Measurements from ENCODE around the gene RETN. TPM values are rescaled to one million over a fixed set of nuclear protein-coding genes. Genes with fewer than 3 reads are reported as not detected.

RETN gene, protein sequence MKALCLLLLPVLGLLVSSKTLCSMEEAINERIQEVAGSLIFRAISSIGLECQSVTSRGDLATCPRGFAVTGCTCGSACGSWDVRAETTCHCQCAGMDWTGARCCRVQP
- total RNA-seq = 4.8 TPM
- long read RNA-seq = 0 reads

DNA sequence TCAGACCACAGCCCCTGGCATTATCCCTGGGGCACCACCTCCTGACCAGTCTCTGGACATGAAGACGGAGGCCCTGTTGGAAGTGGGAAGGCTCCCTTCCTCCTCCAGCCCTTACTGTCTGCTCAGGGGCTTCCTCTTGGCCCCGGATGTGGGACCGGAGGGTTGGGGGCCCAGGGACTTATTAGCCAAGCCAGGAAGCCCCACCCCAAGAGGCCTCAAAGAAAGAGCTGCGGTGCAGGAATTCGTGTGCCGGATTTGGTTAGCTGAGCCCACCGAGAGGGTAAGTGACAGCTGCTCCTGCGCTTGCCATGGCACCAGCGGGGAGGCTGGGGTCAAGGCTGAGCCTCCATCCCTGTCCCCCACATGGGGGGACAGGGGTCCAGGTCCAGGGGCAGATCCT lies at the start of gene RETN:
Gene RETN, plus strand, starts transcription at position 208 of the 400 bp plus-strand sequence. CDS start 278 bp downstream, outside the sequence.
- DNase-seq (ENCODE audit: low spot score) = no peak

DNA sequence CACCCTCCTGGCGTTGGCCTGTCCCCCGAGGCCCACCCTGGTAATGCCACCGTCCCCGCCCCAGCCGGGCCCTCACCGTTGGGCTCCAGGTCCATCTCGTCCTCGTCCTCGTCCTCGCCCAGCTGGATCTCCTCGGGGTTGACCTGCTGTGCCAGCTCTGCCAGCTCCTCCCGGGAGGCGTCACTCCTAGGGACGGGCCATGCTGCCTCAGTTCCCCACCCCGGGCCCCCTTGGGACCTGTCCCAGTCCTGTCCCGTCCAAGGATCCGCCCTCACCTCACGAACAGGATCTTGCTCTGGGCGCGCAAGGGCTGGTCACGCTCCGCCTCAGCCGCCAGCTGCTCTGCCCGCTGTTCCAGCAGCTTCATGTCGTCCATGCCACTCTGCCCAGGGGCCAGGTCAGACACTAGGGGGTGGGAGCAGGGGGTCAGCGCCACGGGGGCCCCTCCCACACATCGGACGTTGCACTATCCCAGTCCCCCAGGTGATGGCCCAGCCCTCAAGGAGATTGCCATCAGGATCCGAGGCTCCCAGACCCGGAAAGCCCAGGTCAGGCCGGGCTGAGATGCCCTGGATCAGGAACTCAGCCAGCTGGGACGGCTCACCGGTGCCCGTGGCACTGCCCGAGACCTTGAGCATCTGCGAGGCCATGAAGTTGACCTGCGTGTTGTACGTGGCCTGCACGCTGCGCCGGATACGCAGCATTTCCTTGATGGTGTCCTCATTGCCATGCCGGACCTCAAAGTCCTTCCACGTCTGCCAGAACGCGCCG lies 49.0 kb upstream of the RETN start:
- no peak for DNase-seq (ENCODE audit: low spot score)

DNA sequence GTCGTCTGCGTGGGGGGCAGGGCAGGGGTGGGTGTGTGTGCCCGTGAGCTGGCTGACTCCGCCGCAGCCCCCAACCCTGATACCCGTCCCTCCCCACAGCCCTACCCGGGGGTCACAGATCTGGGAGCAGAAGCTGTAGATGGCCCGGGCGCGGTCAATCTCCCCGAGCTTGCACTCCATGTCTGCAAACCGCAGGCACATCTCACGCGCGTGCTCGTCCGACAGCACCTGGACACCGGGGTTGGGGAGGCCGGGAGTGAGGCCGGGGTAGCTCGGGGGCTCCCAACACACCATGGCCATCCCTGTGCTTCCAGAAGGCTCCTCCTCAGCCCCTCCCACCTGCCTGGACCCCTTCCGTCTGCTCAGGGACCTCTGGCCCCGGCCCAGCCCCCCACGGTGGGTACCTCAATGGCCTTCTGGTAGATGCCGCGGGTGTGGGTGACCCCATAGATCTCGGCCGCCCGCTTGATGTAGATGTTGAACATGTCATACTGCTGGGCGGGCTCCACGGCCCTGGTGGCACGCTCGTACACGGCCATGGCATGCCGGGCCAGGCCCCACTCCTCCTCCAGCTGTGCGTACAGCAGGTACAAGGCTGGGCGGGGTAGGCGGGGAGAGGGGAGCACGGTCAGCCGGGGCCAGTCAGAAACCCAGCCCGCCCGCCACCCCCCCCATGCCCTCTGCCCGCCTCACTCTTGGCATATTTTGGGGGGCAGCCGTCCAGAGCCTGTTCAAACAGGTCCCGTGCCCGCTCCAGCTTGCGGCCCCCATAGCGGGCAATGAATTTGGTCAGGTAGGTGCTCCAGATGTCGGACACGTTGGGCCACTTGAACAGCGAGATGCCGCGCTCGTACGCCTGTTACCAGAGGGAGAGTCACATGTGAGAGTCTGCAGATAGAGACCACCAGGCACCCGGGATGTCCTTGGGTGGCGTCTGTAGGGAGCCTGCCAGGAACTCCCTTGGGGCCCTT lies 48.1 kb upstream of the RETN start:
- no peak for DNase-seq (ENCODE audit: low spot score)

DNA sequence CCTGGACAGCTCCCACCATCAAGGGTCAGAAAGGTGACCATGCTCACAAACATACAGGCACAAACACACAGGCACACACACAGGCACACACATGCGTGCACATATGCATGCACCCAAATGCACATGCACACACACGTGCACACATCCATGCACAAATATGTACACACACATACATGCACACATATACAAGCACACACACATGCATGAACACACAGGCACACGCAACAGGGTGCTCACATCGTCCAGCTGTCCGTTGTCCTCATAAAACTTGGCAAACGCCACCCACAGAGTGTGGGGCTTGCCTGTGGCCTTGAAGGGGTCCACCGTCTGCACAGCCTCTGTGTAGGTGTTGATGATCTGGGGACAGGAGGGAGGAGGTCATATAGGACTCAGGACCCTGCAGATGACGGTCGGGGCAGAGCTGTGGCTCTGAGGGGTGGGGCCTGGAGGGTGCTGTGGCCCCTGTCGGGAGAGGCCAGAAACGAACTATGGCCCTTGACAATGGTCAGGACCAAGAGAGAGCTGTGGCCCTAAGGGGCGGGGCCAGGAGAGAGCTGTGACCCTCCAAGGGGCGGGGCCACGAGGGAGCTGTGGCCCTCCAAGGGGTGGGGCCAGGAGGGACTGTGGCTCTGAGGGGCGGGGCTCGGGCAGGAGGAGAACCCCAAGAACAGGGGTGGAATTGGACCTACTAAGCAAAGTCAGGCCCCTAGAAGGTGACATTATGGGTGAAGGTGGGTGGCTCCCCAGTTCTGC lies 45.7 kb upstream of the RETN start:
- DNase-seq (ENCODE audit: low spot score) = no peak

DNA sequence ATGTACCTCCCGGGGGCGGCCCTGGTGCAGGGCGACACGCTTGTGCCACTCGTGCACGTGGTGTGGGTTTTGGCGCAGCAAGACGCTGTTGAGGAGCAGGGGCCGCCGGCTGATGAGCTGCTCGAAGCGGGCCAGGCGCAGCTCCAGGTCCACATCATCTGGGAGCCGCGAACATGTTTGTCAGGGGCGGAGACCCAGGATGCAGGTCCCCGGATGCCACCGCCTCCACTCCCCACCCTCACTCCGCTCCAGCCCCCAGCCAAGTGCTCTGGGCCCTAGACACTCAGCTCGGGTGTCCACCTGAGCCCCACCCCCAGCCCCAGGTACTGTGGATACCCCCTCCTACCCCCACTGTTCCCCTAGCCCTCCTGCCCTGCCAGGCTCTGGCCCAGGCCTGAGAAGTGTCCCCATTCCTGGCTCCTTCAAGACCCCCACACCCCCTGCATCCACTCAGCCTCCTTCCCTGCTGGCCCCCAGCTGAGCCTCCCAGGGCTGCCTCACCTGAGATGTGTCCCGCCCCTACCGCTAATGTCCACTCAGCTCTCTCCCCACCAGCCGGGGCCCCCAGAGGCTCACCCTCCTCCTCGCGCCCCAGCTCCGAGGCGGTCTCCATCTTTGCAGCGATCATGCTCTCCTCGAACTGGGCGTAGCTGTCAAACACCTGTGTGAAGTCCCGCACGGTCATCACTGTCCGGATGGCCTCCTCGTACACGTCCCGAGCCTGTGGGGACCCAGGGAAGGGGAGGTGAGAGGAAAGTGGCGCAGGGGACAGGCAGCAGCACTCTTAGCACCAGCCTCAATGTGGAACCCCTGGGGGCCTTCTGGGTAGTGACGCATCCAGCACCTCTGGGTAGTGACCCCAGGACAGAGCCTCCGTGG lies 44.9 kb upstream of the RETN start:
- no peak for DNase-seq (ENCODE audit: low spot score)

DNA sequence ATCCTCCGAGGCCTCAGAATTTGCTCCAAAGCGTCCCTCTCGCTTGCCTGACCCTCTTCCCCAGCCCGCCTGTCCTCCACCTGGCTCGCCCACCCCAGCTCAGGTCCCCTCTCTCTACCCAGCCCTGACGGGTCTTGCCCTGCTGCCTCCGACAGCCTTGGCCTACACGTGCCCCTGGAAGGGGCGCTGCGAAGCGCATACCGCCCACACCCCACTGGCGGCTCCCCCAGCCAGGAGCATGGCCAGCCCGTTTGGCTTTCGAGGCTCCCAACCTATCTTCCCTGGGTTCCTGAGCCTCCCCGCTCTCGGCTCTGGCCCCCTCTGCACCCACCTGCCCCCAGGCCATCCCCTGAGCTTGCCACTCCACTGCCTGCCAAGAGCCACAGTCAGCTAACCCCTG lies 44.0 kb upstream of the RETN start:
- DNase-seq (ENCODE audit: low spot score) = no peak

DNA sequence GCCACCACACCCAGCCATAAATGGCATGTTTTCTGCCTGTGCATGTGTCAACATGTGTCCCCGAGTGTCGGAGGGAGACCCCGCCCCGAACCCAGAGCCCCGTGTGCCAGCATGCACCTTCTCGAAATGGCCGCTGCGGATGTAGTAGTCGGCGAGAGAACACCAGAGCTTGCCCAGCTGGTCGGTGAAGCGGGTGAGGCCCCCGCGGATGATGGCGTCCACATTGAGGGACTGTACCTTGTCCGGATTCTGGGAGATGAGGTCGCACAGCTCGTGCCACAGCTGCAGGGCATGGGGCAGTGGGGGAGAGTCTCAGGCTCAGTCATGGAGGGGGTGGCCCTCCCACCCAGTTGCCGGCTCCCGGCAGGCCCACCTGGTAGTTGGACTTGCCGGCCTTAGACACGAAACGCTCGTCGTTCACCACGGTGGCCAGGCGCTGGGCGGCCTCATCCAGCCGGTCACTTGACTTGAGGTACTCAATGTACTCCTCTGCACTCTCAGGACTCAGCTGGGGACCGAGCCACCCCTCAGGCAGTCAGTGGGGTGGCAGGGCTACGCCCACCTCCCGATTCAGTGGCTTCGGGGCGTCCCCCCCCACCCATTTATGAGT lies 43.0 kb upstream of the RETN start:
- no peak for DNase-seq (ENCODE audit: low spot score)

DNA sequence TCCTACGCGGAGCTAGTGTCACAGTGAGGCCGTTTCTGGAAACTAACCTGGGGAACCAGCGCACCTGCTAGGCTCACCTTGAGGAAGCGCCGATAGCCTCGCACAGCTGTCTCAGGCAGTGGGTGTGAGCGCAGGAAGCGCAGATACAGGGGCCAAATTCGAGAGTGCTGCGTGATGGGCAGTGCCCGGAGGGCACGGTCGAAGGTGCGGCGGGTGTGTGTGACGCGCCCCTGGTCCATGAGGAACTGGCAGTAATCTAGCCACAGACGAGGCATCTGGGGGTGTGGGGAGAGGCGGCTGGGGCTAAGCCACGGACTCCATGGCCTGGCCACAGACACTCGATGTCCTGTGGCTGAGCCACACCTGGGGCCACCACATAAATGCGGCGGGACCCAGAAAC lies 41.7 kb upstream of the RETN start:
- DNase-seq (ENCODE audit: low spot score) = no peak

DNA sequence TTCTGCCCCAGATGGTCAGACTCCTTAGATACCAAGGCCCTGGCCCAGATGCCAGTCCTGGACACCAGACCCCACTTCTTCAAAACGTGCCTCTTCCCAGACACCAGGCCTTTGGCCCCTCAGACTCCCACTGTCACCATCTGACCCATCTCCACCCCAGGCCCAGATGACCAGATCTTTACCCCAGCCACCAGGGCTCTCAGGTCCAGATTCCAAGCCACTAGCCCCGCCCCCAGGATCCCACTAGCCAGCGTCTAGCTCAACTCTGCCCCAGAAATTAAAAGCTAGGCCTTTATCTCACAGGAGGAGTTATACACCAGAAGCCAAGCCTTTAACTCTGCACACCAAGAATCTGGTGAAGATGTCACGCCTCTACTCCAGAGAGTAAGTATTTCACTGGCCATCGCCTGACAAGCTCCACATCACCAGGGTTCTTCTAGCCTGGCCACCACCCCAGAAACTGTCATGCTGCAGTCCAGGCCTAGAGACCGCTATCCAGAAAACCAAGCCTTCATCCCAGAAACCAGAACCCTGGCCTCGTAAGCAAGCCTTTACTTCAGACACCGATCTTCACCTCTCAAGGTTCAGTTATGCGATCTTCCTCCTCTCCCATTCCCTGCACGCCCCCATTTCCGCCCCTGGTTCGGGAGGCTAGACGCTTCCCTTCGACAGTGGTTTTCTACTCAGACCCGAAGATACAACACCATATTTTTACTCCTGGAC lies 40.1 kb upstream of the RETN start:
- no peak for DNase-seq (ENCODE audit: low spot score)

DNA sequence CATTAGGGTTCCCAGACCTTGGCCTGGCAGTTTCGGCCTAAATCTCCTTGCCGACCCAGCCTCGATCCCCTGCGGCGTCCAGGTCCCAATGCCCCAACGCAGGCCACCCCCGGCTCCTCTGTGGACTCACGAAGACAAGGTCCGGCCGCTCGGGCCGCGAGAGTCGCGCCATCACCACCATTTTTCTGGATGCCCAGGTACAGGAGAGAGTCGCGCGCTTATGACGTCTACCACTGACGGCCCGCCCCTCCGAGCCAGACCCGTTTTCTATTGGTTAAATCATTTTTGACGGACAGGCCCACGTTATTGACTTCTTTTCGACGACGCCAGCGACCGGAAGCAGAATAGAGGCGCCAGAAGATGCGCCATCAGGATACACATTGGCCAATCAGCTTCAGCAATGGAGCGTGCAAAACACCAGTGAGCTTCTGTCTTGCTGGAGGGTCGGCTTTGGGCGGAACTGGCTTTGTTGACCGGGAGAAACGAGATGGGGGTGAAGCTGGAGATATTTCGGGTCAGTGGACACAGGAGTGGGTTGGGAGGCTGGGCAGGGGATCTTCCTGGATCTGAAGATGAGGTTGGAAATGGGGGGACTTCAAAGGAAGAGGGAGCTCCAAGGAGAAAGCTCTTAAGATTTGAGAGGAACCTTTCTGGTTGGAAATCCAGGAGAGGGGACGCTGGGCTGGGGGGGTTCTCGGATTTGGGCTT lies 39.3 kb upstream of the RETN start, which contains the start of the genes PET100 and XAB2:
Gene PET100, plus strand, starts transcription at position 447 of the 708 bp plus-strand sequence. Its CDS starts 41 bp downstream, at position 488.
Gene XAB2, minus strand, starts transcription at position 199 of the 708 bp plus-strand sequence. Its CDS starts 18 bp downstream, at position 181.
- peak; percentile 97 for DNase-seq (ENCODE audit: low spot score)

DNA sequence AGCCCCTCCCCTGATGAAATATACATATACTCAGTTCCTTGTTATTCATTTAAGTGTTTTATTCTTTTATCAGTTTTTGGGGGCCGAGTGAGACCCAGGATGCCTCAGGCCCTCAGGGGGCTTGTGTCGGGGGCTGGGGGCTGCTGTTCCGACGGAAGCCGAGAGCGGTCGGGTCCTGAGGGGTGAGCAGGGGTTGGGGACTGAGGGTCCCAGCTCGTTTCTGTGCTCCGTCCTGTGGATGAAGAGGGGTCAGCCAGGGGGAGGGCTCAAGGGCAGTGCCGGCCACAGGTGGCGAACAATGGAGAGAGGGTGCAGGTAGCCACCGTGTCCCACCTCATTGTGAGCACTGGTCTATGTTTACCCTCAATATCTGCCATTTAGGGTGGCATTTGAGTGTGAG lies 37.3 kb upstream of the RETN start:
- DNase-seq (ENCODE audit: low spot score) = no peak

DNA sequence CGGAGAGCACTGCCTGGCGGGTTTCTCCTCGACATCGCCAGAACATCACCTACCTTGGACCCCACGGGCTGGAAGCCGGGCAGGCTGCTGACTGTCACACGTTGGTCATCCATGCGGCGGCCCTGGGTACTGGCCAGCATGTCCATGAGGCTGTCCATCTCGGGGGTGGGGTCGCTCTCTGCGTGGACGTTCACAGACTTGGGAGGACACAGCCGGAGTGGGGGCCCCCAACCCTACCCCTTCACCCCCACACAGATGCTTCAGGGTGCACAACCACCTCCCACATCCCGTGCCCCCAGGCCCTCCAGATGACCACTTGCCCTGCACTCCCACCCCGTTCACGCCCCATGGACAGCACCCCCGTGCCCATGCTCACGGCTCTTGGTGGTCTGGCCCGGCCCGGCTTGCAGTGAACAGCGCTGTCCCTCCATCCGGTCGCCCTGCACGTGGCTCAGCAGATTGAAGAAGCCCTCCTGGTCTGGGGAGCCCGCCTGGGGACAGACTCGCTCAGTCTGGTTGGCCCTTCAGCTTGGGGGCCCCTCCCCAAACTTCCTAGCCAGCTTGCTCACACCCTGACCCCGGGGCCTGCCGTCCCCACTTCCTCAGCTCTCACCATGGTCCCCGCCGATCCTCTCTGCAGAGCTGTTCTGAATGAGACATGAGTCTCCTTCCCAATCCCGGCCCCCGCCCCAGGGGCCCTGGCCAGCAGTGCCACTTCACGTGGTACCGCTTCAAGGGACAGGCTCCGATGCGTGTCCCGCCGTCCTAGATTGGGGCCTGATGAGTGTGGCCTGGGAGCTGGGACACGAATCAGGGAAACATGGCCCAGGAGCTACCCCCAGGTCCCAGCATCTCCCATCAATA lies 36.3 kb upstream of the RETN start:
- DNase-seq (ENCODE audit: low spot score) = no peak

DNA sequence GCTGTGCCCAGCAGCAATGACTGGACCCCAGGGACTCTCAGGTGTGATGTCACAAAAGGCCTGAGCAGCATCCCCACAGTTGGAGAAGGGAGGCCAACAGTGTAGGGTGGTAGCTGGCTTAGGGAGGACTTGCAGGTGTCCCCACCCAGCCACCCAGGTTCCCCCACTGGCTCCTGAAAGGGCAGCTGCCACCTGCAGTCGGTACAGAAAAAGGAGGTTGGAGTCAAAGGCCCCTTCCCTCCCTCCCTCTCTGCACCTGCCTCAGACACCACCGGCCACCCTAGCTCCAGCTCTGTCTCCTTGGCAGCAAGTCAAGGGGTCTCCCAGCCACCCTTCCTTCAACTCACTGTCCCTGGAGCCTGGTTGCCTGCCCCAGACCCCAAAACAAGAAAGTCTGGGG lies 35.2 kb upstream of the RETN start, which contains the start of gene PCP2:
Gene PCP2, minus strand, starts transcription at position 22 of the 400 bp plus-strand sequence. CDS start 262 bp downstream, outside the sequence.
- no peak for DNase-seq (ENCODE audit: low spot score)

DNA sequence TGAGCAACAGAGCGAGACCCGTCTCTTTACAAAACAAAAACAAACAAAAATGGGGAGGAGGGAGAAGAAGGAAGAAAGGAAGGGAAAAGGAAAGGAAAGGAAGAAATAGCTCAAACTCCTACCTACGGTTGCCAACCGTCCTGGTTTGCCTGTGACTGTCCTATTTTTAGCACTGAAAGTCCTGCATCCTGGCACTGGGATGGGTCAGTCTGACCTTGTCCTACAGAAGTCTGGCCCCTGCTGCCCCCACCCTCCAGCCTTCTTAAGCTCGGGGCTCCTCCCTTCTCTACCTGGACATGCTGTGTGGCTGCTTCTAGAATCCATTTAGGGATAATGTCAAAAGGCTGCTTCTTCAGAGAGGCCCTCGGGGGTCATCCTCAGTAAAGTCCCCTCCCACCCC lies 33.2 kb upstream of the RETN start:
- DNase-seq (ENCODE audit: low spot score) = no peak

DNA sequence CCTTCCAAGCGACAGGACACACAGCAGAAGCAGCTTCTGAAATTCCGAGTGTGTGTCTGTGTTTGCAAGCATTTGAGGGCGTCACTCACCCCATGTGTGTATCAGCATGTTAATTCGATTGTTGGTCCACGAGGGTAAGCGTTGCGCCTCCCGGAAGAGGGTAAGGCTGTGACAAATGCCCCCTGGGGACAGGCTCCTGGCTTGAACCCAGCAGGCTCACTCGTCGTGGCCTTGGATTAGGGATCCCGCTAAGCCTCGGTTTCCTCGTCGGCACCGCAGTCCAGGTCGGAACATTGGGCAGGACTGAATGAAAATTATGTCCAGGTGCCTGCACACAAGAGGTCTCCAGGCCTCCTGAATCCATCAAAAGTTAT lies 32.5 kb upstream of the RETN start:
- no peak for DNase-seq (ENCODE audit: low spot score)

DNA sequence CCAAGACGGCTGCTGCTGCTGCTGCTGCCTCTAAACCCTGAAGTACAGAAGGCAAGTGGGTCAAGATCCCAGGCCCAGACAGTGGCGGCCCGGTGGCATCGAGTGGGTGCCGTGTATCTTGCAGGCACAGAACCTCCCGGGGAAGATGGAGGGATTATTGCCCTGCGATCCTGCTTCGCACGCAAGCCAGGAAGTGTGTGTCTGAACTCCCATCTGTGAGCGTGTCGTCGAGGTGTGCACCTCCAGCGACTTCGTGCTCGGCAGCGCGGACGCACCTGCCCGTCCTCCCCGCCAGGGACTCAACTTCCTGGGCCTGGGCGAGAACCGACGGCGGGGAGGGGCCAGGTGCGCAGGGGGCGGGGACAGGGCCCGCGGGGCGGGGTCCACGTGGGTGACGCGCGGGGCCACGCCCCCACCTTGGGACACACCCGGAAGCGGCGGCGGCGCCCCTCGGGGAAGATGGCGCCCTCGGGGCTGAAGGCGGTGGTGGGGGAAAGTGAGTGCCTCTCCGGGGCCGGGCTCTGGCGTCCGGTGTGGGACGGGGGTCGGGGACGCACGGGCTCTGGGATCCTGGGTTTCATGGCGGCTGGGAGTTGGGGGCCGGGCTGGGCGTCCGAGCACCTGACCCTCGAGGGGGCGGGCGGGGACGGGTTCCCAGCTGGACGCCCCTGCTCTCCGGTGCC lies 32.0 kb upstream of the RETN start, which contains the start of gene STXBP2:
Gene STXBP2, plus strand, starts transcription at position 420 of the 683 bp plus-strand sequence. Its CDS starts 40 bp downstream, at position 460.
- DNase-seq (ENCODE audit: low spot score) = peak; percentile 94

Data from mesenteric fat pad (tissue), 1 donor.